ENCODE results near the gene NPPA. TPM values are rescaled to one million over a fixed set of nuclear protein-coding genes. Genes with fewer than 3 reads are reported as not detected.
A peak's percentile ranks its signal among the peaks of the same experiment; 100 is the strongest.

The NPPA gene
- total RNA-seq, 6 donors from 2014 or later = 3.1 TPM; not detected in 5

- no peaks in the 10 kb centered on the region for H3K27me3 ChIP-seq
- H3K36me3 ChIP-seq = peaks cover 11 to 43% (median 26%) of the 10 kb centered on the region in 4 donors
- peak overlapping the region; percentile 91 to 99 (median 97) for H3K27ac ChIP-seq
- no peak for DNase-seq
- H3K9me3 ChIP-seq = no peaks in the 10 kb centered on the region
- H3K4me1 ChIP-seq = peaks cover 54 to 64% (median 58%) of the 10 kb centered on the region in 4 donors
- ATAC-seq (ENCODE audit: low FRiP score in 2 of 2) = no peak
- TF ChIP-seq POLR2AphosphoS5 (IDR thresholded peaks at IDR 0.05) (peak in 1 of 2 donors; percentile 28), POLR2A (IDR thresholded peaks at IDR 0.05) (no peak)
- peak overlapping the region; percentile 45 to 72 (median 70) for H3K4me3 ChIP-seq
- 6 to 16% methylated on average over 3 to 6 of the region's 6 CpGs for WGBS, 2 donors
Measured at GRCh38 chr1:11802616-11802972, 45.0 kb downstream of the NPPA start.

GRCh38 chr1:11800756-11801433, 46.7 kb downstream of the NPPA start:
- peak overlapping the region in 1 of 4 donors; percentile 70 for H3K4me3 ChIP-seq
- no peaks in the 10 kb centered on the region for H3K9me3 ChIP-seq
- TF ChIP-seq POLR2AphosphoS5 (IDR thresholded peaks at IDR 0.05) (no peak), POLR2A (IDR thresholded peaks at IDR 0.05) (no peak), CTCF (IDR thresholded peaks at IDR 0.05) (no peak), EP300 (IDR thresholded peaks at IDR 0.05) (no peak)
- peak overlapping the region; percentile 8 to 99 (median 44) for H3K27ac ChIP-seq
- DNase-seq = no peak
- H3K4me1 ChIP-seq = peaks cover 49 to 64% (median 57%) of the 10 kb centered on the region in 4 donors
- WGBS, 2 donors = 92 to 96% methylated on average over 9 to 21 of the region's 21 CpGs
- no peak for ATAC-seq (ENCODE audit: low FRiP score in 2 of 2)
- H3K36me3 ChIP-seq = peaks cover 14 to 52% (median 35%) of the 10 kb centered on the region in 4 donors
- H3K27me3 ChIP-seq = no peaks in the 10 kb centered on the region

GRCh38 chr1:11800391-11800755, 47.2 kb downstream of the NPPA start:
- no peak for ATAC-seq (ENCODE audit: low FRiP score in 2 of 2)
- Histone ChIP-seq H3K36me3 (peaks cover 20 to 57% (median 39%) of the 10 kb centered on the region in 4 donors), H3K4me3 (peak overlapping the region in 1 of 4 donors; percentile 70), H3K27me3 (no peaks in the 10 kb centered on the region), H3K9me3 (no peaks in the 10 kb centered on the region), H3K4me1 (peaks cover 49 to 64% (median 57%) of the 10 kb centered on the region in 4 donors), H3K27ac (peak overlapping the region in 3 of 4 donors; percentile 8 to 99 (median 48))
- DNase-seq = no peak
- TF ChIP-seq POLR2A (IDR thresholded peaks at IDR 0.05) (no peak), EP300 (IDR thresholded peaks at IDR 0.05) (no peak), CTCF (IDR thresholded peaks at IDR 0.05) (no peak), POLR2AphosphoS5 (IDR thresholded peaks at IDR 0.05) (no peak)
- WGBS, 2 donors = 83 to 98% methylated on average over 6 to 8 of the region's 8 CpGs

GRCh38 chr1:11799896-11800295, 47.7 kb downstream of the NPPA start:
- Histone ChIP-seq H3K4me3 (no peak overlapping the region), H3K27me3 (no peaks in the 10 kb centered on the region), H3K9me3 (no peaks in the 10 kb centered on the region), H3K27ac (peak overlapping the region in 3 of 4 donors; percentile 8 to 50 (median 48)), H3K36me3 (peaks cover 24 to 62% (median 44%) of the 10 kb centered on the region in 4 donors), H3K4me1 (peaks cover 47 to 62% (median 54%) of the 10 kb centered on the region in 4 donors)
- ATAC-seq (ENCODE audit: low FRiP score in 2 of 2) (no peak), DNase-seq (no peak)
- 96 to 99% methylated on average over 9 of the region's 9 CpGs for WGBS, 2 donors
- TF ChIP-seq POLR2AphosphoS5 (IDR thresholded peaks at IDR 0.05) = no peak
- no peak for TF ChIP-seq CTCF (IDR thresholded peaks at IDR 0.05)
- no peak for TF ChIP-seq POLR2A (IDR thresholded peaks at IDR 0.05)

GRCh38 chr1:11799099-11799498, 48.5 kb downstream of the NPPA start:
- no peak for ATAC-seq (ENCODE audit: low FRiP score in 2 of 2)
- no peak for TF ChIP-seq CTCF (IDR thresholded peaks at IDR 0.05)
- TF ChIP-seq POLR2AphosphoS5 (IDR thresholded peaks at IDR 0.05) = no peak
- no peak for TF ChIP-seq EP300 (IDR thresholded peaks at IDR 0.05)
- no peak for TF ChIP-seq POLR2A (IDR thresholded peaks at IDR 0.05)
- Histone ChIP-seq H3K36me3 (peaks cover 31 to 70% (median 52%) of the 10 kb centered on the region in 4 donors), H3K27me3 (no peaks in the 10 kb centered on the region), H3K27ac (peak overlapping the region in 3 of 4 donors; percentile 69 to 94 (median 79)), H3K4me3 (no peak overlapping the region), H3K9me3 (no peaks in the 10 kb centered on the region), H3K4me1 (peaks cover 39 to 54% (median 46%) of the 10 kb centered on the region in 4 donors)
- no peak for DNase-seq
- 94 to 97% methylated on average over 4 to 5 of the region's 5 CpGs for WGBS, 2 donors
